Spleen (tissue), 11 donors: Measurements from ENCODE around the gene DNAI2. TPM values are rescaled to one million over a fixed set of nuclear protein-coding genes. Genes with fewer than 3 reads are reported as not detected.
"Not testable (repeated sequence)": the region's sequence is repeated elsewhere in the genome, so short reads cannot be mapped to it uniquely, and the experiment has no call there.

ENCODE experiments used
- DNase-seq: peaks from one replicate; pipeline ENCODE4 v3.0.0-alpha.2; 2020
- H3K27ac ChIP-seq, 8 donors: fragments of 200-600 bp; sonication (generic) in 7 of 8; 1 replicate in 4 of 8; 2 replicates in 4 of 8; pipeline versions ENCODE4 v1.5.0 to v1.8.0; 2016 to 2021; ENCODE audit warnings: inconsistent platforms in 4 of 8, mild to moderate bottlenecking in 4 of 8, moderate library complexity in 1 of 8
- H3K27me3 ChIP-seq, 7 donors: fragments of 200-600 bp; sonication (generic) in 6 of 7; replicated peaks in 1 of 7; 1 replicate in 4 of 7; 2 replicates in 3 of 7; pipeline versions ENCODE4 v1.5.0 to v1.8.0; 2016 to 2021; ENCODE audit warnings: inconsistent platforms in 3 of 7, mild to moderate bottlenecking in 1 of 7
- H3K36me3 ChIP-seq, 6 donors: fragments of 200-600 bp; sonication (generic) in 5 of 6; 1 replicate in 4 of 6; 2 replicates in 2 of 6; pipeline versions ENCODE4 v1.5.0 to v1.8.0; 2016 to 2021; ENCODE audit warnings: inconsistent platforms in 2 of 6
- H3K4me1 ChIP-seq, 6 donors: fragments of 200-600 bp; sonication (generic) in 5 of 6; 1 replicate in 3 of 6; 2 replicates in 3 of 6; pipeline versions ENCODE4 v1.5.0 to v1.8.0; 2016 to 2021; ENCODE audit warnings: inconsistent platforms in 3 of 6
- H3K4me3 ChIP-seq, 8 donors: fragments of 200-600 bp; sonication (generic) in 7 of 8; 1 replicate in 4 of 8; 2 replicates in 4 of 8; pipeline versions ENCODE4 v1.5.0 to v1.8.0; 2016 to 2021; ENCODE audit warnings: inconsistent platforms in 4 of 8, mild to moderate bottlenecking in 4 of 8, moderate library complexity in 2 of 8
- H3K9me3 ChIP-seq, 8 donors: fragments of 200-600 bp; sonication (generic) in 7 of 8; 1 replicate in 4 of 8; 2 replicates in 4 of 8; pipeline versions ENCODE4 v1.5.0 to v1.8.0; 2016 to 2021; ENCODE audit warnings: inconsistent platforms in 4 of 8
- CTCF ChIP-seq, 11 experiments: fragments of 200-600 bp in 7 of 11; fragments of 450-650 bp in 4 of 11; sonication (generic) in 4 of 11; IDR thresholded peaks in 8 of 11; conservative IDR thresholded peaks in 3 of 11; 1 replicate in 7 of 11; 2 replicates in 4 of 11; pipeline versions ENCODE4 v1.4.0 to v1.8.0; 2016 to 2021; ENCODE audit warnings: antibody characterized with exemption in 11 of 11, inconsistent platforms in 4 of 11, mild to moderate bottlenecking in 1 of 11
- POLR2A ChIP-seq, 3 donors: fragments of 450-650 bp; IDR thresholded peaks; one replicate each; pipeline ENCODE4 v1.5.1; 2017; ENCODE audit warnings: antibody characterized with exemption in 3 of 3, mild to moderate bottlenecking in 1 of 3
- POLR2AphosphoS5 ChIP-seq, 3 donors: sonication (generic); formaldehyde crosslinking; IDR thresholded peaks; one replicate each; pipeline ENCODE4 v1.5.1; 2017; ENCODE audit warnings: antibody characterized with exemption in 3 of 3
- WGBS, 5 donors: extraction: QIAGEN DNeasy Blood & Tissue Kit in 3 of 5; methylation state at CpG; one replicate each; pipeline versions ENCODE4 v1.1.5 to v1.1.7; 2013 to 2018; 5-methylcytosine and 5-hydroxymethylcytosine counted together
- intact Hi-C: fragments of 100-400 bp; cut with DNase I; formaldehyde crosslinking; loops from one replicate; pipeline ENCODE4 v1.15.0; 2023; ENCODE audit warnings: low total_unique reads
- polyA plus RNA-seq, 3 donors: library from polyadenylated mRNA; stranded (reverse); fragments of 200-250 nt; gene quantifications; one replicate each; pipeline ENCODE4 v1.2.1, GENCODE V29; 2013
- total RNA-seq, 7 donors: library from RNA; depleted of rRNA in 3 of 7; stranded (reverse); fragments of >200 nt in 3 of 7; fragmentation: NEBNext Ultra II Directional in 4 of 7; extraction: Animal tissue kit (Norgen Biotek cat#: 25700) in 4 of 7; gene quantifications; one replicate each; pipeline versions ENCODE4 v1.1.0 to v1.2.1, GENCODE V29; 2016 to 2021
- donor health status: healthy with polysubstance abuse.
- donor health status: DM: no; HTN: no; CAD: no; lungs with moderate emphysema.
- donor health status: DM: no; HTN: no; CAD: no.
- donor health status: Bipolar disorder and iron deficiency.
- donor health status: healthy.
- donor health status: DM: no; HTN: no; CAD: no.
- donor health status: DM: yes; HTN: yes; CAD: no.

Gene DNAI2
- total and polyA plus RNA-seq, 10 donors, result 0.23 to 0.72 (median 0.35) TPM; not detected in 5

GRCh38 chr17:74277935-74278334 is 3.9 kb downstream of the DNAI2 start:
- DNase-seq, result no peak
- WGBS, 5 donors, result 67 to 100% (median 87%) methylated on average over 1 of the region's 1 CpG
- H3K27ac ChIP-seq, result no peak overlapping the region
- intact Hi-C loops, result no loop called here
- H3K4me3 ChIP-seq, result no peak overlapping the region
- H3K9me3 ChIP-seq, result no peaks in the 10 kb centered on the region
- TF ChIP-seq CTCF (IDR thresholded peaks at IDR 0.05 in 8 of 11, conservative IDR thresholded peaks at IDR 0.05 in 3 of 11) (no peak), POLR2AphosphoS5 (IDR thresholded peaks at IDR 0.05) (no peak), POLR2A (IDR thresholded peaks at IDR 0.05) (no peak)
- peaks cover 18 to 44% (median 31%) of the 10 kb centered on the region in 6 donors for H3K4me1 ChIP-seq
- H3K36me3 ChIP-seq, result no peaks in the 10 kb centered on the region
- H3K27me3 ChIP-seq, result peaks cover 0 to 19% (median 0%) of the 10 kb centered on the region in 7 donors

- H3K9me3 ChIP-seq, intact Hi-C loops, H3K4me3 ChIP-seq, H3K36me3 ChIP-seq, DNase-seq: not testable (repeated sequence)
- Histone ChIP-seq H3K27me3 (peaks cover 0 to 13% (median 0%) of the 10 kb centered on the region in 7 donors), H3K27ac (peak overlapping the region in 4 of 8 donors; percentile 66 to 84 (median 68)), H3K4me1 (peaks cover 8 to 42% (median 24%) of the 10 kb centered on the region in 6 donors)
- 83 to 99% (median 92%) methylated on average over 7 of the region's 7 CpGs for WGBS, 5 donors
Measured at GRCh38 chr17:74279617-74280016, 5.6 kb downstream of the DNAI2 start.

- Histone ChIP-seq H3K4me3 (no peak overlapping the region), H3K36me3 (no peaks in the 10 kb centered on the region), H3K9me3 (no peaks in the 10 kb centered on the region), H3K4me1 (peaks cover 3 to 42% (median 21%) of the 10 kb centered on the region in 6 donors), H3K27me3 (peaks cover 0 to 15% (median 0%) of the 10 kb centered on the region in 7 donors), H3K27ac (peak overlapping the region in 5 of 8 donors; percentile 11 to 84 (median 67))
- peak in 2 of 3 donors; percentile 38 to 42 for TF ChIP-seq POLR2AphosphoS5 (IDR thresholded peaks at IDR 0.05)
- TF ChIP-seq CTCF (IDR thresholded peaks at IDR 0.05 in 8 of 11, conservative IDR thresholded peaks at IDR 0.05 in 3 of 11), result no peak
- 38 to 62% (median 53%) methylated on average over 7 to 9 of the region's 9 CpGs for WGBS, 5 donors
- DNase-seq, result peak; percentile 81
- intact Hi-C loops, result no loop called here
Measured at GRCh38 chr17:74280093-74280513, 6.1 kb downstream of the DNAI2 start.

- no peak for DNase-seq
- TF ChIP-seq POLR2A (IDR thresholded peaks at IDR 0.05) (no peak), POLR2AphosphoS5 (IDR thresholded peaks at IDR 0.05) (no peak), CTCF (IDR thresholded peaks at IDR 0.05 in 8 of 11, conservative IDR thresholded peaks at IDR 0.05 in 3 of 11) (no peak)
- peaks cover 0 to 24% (median 0%) of the 10 kb centered on the region in 7 donors for H3K27me3 ChIP-seq
- no peak overlapping the region for H3K4me3 ChIP-seq
- H3K36me3 ChIP-seq, result no peaks in the 10 kb centered on the region
- intact Hi-C loops, result no loop called here
- H3K4me1 ChIP-seq, result peaks cover 0 to 41% (median 16%) of the 10 kb centered on the region in 6 donors
- no peaks in the 10 kb centered on the region for H3K9me3 ChIP-seq
- H3K27ac ChIP-seq, result peak overlapping the region in 3 of 8 donors; percentile 59 to 83 (median 62)
- WGBS, 5 donors, result 92 to 96% (median 95%) methylated on average over 20 of the region's 20 CpGs
Measured at GRCh38 chr17:74281799-74282198, 7.8 kb downstream of the DNAI2 start.

- H3K9me3 ChIP-seq, DNase-seq, H3K4me3 ChIP-seq, H3K36me3 ChIP-seq, intact Hi-C loops: not testable (repeated sequence)
- Histone ChIP-seq H3K4me1 (peaks cover 0 to 41% (median 14%) of the 10 kb centered on the region in 6 donors), H3K27me3 (peaks cover 0 to 24% (median 0%) of the 10 kb centered on the region in 7 donors), H3K27ac (peak overlapping the region in 4 of 8 donors; percentile 28 to 83 (median 60))
- WGBS, 5 donors, result 84 to 92% (median 89%) methylated on average over 4 of the region's 4 CpGs
Measured at GRCh38 chr17:74282274-74282586, 8.2 kb downstream of the DNAI2 start.
